GM20431 (cell line): ENCODE data around the gene HSH2D.
"Not testable (repeated sequence)": the region's sequence is repeated elsewhere in the genome, so short reads cannot be mapped to it uniquely, and the experiment has no call there.

Source experiments
- in situ Hi-C: fragments of 300-500 bp; cut with MseI, MboI; formaldehyde crosslinking; loops from one replicate; pipeline ENCODE4 v1.15.0; 2020; ENCODE audit warnings: low sequenced_read_pairs; ENCODE audit not compliant: unreplicated experiment

HSH2D gene, protein sequence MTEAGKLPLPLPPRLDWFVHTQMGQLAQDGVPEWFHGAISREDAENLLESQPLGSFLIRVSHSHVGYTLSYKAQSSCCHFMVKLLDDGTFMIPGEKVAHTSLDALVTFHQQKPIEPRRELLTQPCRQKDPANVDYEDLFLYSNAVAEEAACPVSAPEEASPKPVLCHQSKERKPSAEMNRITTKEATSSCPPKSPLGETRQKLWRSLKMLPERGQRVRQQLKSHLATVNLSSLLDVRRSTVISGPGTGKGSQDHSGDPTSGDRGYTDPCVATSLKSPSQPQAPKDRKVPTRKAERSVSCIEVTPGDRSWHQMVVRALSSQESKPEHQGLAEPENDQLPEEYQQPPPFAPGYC

DNA sequence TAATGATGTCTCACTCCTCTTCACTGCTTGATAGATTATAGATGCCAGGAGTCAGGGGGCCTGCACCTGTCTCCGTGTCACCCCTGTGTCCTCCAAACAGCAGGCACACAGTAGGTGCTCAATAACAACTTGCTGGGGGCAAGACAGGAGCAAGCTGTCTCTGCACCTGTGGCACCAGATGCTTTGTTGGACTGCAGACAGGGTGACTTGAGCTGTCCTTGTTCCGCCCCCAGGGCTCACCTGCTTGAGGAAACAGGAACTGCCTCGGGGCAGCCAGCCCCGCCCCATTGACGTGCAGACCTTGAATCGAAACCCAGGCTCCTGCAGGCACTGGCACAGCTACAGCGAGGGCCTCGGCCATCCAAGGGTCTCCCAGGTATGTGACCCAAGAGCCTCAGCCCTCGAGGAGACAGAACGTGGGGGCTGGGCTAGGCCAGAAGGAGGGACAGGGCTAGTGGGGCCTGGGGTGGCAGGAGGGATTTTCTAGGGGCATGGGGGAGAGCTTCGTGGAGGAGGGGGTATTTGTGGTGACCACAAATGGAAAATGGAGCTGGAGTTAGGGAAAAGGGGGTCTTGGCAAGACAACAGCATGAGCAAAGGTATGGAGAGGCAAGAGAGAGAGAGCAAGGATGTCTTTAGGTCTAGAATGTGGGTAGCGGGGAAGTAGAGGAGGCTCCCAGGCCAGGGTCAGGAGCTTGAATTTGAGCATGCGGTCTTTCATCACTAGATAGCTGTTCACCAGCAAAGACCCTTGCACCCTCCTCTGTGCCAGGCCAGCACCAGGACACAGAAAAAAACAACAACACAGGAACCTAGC, at the start of gene HSH2D:
TSS of gene HSH2D (plus strand) at position 287 of the 817 bp plus-strand sequence. CDS start 5,066 bp downstream, outside the sequence.
- in situ Hi-C loops: no loop called here

GRCh38 chr19:16094360-16095070, 49.0 kb upstream of the HSH2D start:
- in situ Hi-C loops: no loop called here

DNA sequence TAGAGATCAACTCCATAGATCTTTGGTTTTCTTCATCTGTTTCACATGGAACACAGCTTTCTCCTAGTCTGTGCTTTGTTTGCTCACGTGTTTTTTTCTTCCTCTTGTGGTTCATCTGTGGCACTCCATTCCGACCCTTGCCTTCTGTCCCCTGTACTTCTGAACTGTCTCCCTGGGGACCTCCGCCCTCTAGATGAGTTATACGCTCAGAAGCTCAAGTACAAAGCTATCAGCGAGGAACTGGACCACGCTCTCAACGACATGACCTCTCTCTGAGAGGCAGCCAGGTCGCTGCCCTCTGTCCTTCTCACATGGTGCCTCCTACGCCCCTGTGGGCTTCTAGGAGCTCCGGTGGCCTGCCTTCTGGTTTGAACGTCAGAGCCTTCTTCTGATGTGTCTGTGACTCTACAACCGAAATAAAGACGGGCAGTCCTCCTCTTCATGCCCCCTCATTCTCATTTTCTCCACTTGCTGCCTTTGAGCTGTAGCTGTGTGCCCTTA, 48.4 kb upstream of the HSH2D start:
- in situ Hi-C loops: no loop called here

- in situ Hi-C loops: no loop called here
Observed at GRCh38 chr19:16096280-16096855, 47.1 kb upstream of the HSH2D start.

- in situ Hi-C loops: no loop called here
Observed at GRCh38 chr19:16098416-16098768, 45.1 kb upstream of the HSH2D start.

- in situ Hi-C loops: no loop called here
Observed at GRCh38 chr19:16098821-16099220, 44.7 kb upstream of the HSH2D start.

GRCh38 chr19:16099314-16099965, 44.0 kb upstream of the HSH2D start:
- in situ Hi-C loops: not testable (repeated sequence)

DNA sequence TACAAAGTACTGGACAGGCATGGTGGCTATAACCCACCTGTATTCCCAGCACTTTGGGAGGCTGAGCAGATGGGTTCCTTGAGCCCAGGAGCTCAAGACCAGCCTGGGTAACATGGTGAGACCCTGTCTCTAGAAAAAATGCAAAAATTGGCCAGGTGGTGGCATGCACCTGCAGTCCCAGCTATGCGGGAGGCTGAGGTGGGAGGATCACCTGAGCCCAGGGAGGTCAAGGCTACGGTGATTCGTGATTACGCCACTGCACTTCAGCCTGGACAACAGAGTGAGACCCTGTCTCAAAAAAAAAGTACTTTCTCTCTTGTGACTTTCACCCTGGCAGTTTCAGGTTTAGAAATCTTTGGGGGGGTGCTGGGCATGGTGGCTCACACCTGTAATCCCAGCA, 43.0 kb upstream of the HSH2D start:
- in situ Hi-C loops: no loop called here

DNA sequence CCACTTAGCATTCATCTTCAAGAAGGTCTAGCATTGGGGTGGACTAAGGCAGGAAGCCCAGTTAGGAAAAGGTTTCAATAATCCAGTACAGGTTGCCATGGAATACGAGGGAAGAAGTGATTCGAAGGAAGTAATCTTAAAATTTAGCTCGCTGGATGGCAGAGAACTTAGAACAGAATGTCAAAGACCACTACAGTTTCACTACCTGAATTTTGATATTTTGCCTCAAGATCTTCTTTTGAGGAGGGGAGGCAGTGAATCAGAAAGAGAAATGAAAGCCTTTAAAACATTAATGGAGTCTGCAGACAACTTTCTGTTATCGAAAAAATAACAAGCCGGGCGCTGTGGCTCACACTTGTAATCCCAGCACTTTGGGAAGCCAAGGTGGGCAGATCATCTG, 38.8 kb upstream of the HSH2D start:
- in situ Hi-C loops: no loop called here

- in situ Hi-C loops: no loop called here
Observed at GRCh38 chr19:16106121-16106520, 37.4 kb upstream of the HSH2D start.

GRCh38 chr19:16111160-16111908, 32.2 kb upstream of the HSH2D start, which contains the start of gene RAB8A:
Gene RAB8A (plus strand): TSS chr19:16111889. CDS start chr19:16111902, 13 bp downstream.
- in situ Hi-C loops: no loop called here

DNA sequence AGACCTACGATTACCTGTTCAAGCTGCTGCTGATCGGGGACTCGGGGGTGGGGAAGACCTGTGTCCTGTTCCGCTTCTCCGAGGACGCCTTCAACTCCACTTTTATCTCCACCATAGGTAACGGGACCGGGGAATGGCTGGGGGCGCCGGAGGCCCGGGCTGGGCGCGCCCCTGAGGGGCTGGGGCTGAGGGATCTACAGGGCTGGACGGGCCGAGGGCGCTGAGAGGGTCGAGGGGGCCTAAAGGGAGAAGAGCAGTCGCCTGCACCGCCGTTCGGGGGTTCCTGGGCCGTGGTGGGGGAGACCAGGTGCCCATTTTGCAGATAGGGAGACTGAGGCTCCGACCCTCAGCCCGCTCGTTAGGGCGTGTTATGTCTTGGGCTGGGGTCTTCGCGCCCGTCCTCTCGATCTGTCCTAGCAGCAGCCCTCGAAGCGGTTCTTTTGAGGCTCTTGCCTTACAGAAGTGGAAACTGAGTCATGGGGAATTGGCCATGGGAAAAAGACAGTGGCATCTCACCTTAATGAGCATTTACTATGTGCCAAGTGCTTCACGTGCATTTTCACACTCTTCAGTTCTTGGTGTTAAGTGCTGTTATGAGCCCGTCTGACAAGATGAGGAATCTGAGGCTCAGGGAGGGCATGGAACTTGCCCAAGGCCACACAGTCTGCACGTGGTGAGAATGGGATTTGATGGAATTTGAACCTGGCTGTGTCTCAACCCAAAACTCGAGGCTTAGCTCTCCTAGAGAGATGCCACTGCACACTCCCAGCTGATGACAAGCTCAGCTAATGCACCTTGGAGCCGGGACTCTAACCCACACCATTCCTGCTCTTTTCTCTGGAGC, 31.4 kb upstream of the HSH2D start:
- in situ Hi-C loops: no loop called here

DNA sequence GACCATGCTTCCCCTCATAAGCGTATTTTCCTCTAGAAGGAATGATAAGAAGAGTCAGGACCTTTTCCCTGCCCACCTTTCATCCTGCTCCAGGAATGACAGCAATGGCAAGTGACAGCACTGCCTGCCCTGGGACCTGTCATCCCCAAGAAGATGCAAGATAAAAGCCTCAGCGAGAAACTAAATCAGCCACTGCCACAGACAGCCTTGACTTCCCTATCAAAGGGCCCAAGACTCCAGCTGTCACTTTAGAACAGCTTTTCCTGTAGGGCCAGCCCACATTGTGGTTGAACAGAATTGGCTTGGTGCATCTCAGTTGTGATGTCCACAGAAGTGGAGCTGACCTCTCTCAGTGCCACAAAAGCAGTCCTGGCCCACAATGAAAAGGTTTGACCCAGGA, 30.7 kb upstream of the HSH2D start:
- in situ Hi-C loops: no loop called here

DNA sequence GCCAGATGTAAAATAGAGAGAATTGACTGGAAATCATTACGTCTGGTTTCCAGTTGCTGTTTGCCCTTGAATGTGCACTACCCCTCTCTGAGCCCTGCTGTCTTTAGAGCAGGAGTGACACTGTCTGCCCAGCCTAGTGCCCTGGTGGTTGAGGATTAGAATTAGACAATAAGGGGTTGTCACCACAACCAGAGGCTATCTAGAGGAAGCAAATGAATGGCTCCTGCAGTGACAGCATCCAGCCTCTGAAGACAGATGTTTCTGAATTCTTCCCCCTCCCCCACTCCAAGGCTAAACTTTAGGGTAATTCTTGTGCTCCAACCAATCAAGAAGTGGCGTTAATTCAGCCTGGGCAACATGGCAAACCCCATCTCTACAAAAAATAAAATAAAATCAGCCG, 29.8 kb upstream of the HSH2D start:
- in situ Hi-C loops: no loop called here

- in situ Hi-C loops: no loop called here
Observed at GRCh38 chr19:16115301-16116039, 28.0 kb upstream of the HSH2D start.

GRCh38 chr19:16116067-16116466, 27.4 kb upstream of the HSH2D start:
- in situ Hi-C loops: no loop called here

GRCh38 chr19:16117594-16118033, 25.9 kb upstream of the HSH2D start:
- in situ Hi-C loops: no loop called here
